HG03103 (cell line): ENCODE measurements around the gene NES.

Experiments
- ATAC-seq: cut with Tn5 transposase; IDR thresholded peaks from one replicate; pipeline ENCODE4 v1.9.1; 2021; ENCODE audit warnings: low read depth; ENCODE audit not compliant: unreplicated experiment

NES gene

DNA sequence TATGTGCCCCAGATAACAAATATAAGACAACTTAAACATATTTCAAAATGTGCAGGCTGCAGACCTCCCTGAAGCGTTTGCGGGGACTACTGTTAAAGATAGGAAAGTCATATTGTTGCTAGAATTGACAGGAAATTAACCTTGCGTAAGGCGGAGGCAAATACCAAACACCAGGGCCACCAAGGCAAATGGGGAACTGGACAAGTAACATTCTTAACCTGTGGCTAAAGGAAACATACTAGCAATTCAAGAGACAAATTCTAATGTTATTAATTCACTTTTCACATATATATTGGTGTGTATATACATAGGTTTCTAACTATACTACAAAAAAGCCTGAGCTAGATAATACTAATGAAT, 51.1 kb downstream of the NES start:
- no peak for ATAC-seq

GRCh38 chr1:156625436-156626078, 51.6 kb downstream of the NES start:
- ATAC-seq = no peak

GRCh38 chr1:156624814-156625435, 52.3 kb downstream of the NES start:
- no peak for ATAC-seq

DNA sequence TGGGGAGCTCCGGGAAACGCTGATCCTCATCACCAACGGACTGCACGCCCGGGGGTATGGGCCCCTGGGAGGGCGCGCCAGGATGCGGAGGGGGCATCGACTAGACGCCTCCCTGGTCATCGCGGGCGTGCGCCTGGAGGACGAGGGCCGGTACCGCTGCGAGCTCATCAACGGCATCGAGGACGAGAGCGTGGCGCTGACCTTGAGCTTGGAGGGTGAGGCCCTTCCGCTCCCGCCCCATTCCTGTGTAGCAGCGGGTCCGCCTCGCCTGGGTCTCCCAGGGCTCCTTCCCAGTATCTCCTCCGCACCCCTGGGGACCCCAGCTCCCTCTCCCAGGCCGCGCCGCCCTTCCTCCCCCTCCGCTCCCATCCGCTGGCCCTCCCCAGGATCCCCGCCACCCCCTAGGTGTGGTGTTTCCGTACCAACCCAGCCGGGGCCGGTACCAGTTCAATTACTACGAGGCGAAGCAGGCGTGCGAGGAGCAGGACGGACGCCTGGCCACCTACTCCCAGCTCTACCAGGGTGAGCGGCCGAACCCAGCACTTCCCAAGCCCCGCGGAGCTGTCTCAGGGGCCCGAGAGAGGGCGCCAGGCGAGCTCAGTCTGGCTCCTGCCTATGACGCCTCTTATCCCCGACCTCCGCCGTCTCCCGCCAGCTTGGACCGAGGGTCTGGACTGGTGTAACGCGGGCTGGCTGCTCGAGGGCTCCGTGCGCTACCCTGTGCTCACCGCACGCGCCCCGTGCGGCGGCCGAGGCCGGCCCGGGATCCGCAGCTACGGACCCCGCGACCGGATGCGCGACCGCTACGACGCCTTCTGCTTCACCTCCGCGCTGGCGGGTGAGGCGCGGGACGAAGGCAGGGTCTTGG, 53.0 kb downstream of the NES start:
- ATAC-seq = no peak

GRCh38 chr1:156622581-156623297, 54.5 kb downstream of the NES start:
- ATAC-seq = no peak

GRCh38 chr1:156619582-156619955, 57.6 kb downstream of the NES start:
- ATAC-seq = no peak

DNA sequence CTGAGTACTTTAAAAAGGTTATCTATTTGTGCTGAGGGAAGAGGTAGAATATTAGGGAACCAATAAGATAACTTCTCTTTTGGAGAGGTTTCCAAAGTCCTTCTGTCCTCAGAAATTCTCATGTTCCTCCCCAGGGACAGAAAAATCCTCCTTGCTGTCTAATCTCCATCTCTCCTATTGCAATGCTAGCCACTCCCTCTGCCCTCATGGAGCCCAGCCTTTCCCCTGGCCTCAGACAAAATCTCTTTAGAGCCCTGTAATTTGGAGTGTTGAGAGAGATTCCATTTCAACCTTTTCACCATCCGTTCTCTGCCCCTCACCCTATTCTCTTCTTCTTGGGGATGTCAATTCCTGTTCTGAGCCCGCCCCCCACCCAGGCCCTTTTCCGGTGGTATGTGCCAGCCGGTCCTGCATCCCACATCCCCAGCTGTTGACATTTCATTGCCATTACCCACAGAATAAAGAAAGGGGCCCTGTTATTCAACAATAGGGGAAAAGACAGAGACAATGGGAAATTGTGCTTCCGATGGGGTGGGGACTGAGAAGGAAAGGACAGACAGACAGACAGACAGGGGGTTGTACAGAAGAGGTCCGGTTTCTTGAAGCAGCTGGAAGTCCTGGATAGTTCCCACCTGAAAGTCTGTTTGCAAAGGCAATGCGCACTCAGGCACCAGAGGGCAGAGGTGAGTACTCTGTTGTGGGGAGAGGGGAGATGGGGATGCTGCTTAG, 58.2 kb downstream of the NES start, which contains the start of gene HAPLN2:
TSS of gene HAPLN2 (plus strand) at position 563 of the 729 bp plus-strand sequence. CDS start 4,076 bp downstream, outside the sequence.
- ATAC-seq = no peak
